Keratinocyte (primary cell): ENCODE results near the gene MRPS7. TPM values are rescaled to one million over a fixed set of nuclear protein-coding genes. Genes with fewer than 3 reads are reported as not detected.

Source experiments
- DNase-seq: peaks from one replicate; pipeline ENCODE4 v3.0.0-alpha.2; 2011; ENCODE audit warnings: low read depth, missing footprints, low spot score
- FAIRE-seq: peaks from 2 replicates; lab custom pipeline; 2011; peaks lifted over from hg19 to GRCh38; lab: Jason Lieb, UNC
- H2AFZ ChIP-seq: 2 replicates; pipeline ENCODE4 v1.6.0; 2012; ENCODE audit warnings: low read length, control low read depth, inconsistent platforms; ENCODE audit not compliant: control insufficient read depth
- H3K27ac ChIP-seq: 2 replicates; pipeline ENCODE4 v1.5.1; 2011; ENCODE audit warnings: low read length; ENCODE audit not compliant: control insufficient read depth, insufficient read depth
- H3K27me3 ChIP-seq: 3 replicates; pipeline ENCODE4 v1.6.0; 2011; ENCODE audit warnings: low read length; ENCODE audit not compliant: control insufficient read depth, insufficient read depth; ENCODE audit errors: extremely low read depth
- H3K36me3 ChIP-seq, 2 experiments: 2 replicates in 1 of 2; 3 replicates in 1 of 2; pipeline ENCODE4 v1.5.1; 2011; ENCODE audit warnings: low read length in 2 of 2, mild to moderate bottlenecking in 1 of 2; ENCODE audit not compliant: control insufficient read depth in 2 of 2, insufficient read depth in 2 of 2; ENCODE audit errors: extremely low read depth in 1 of 2
- H3K4me1 ChIP-seq: 3 replicates; pipeline ENCODE4 v1.5.1; 2011; ENCODE audit warnings: low read length; ENCODE audit not compliant: control insufficient read depth, insufficient read depth; ENCODE audit errors: extremely low read depth
- H3K4me2 ChIP-seq: 3 replicates; pipeline ENCODE4 v1.6.0; 2011; ENCODE audit warnings: low read depth, low read length; ENCODE audit not compliant: control insufficient read depth, insufficient read depth; ENCODE audit errors: extremely low read depth
- H3K4me3 ChIP-seq, 3 experiments: fragments of 200-600 bp in 1 of 3; sonication (generic) in 1 of 3; 2 replicates in 2 of 3; 3 replicates in 1 of 3; pipeline ENCODE4 v1.5.1; 2011 to 2016; ENCODE audit warnings: low read length in 3 of 3, mild to moderate bottlenecking in 3 of 3, control low read depth in 2 of 3, inconsistent platforms in 1 of 3, low read depth in 1 of 3, mixed read lengths in 1 of 3, mixed run types in 1 of 3, moderate library complexity in 1 of 3; ENCODE audit not compliant: control insufficient read depth in 2 of 3, insufficient read depth in 2 of 3; ENCODE audit errors: extremely low read depth in 1 of 3
- H3K79me2 ChIP-seq: 2 replicates; pipeline ENCODE4 v1.6.0; 2012; ENCODE audit warnings: low read length; ENCODE audit not compliant: control insufficient read depth, insufficient read depth
- H3K9ac ChIP-seq: 3 replicates; pipeline ENCODE4 v1.6.0; 2011; ENCODE audit warnings: low read length; ENCODE audit not compliant: control insufficient read depth, insufficient read depth; ENCODE audit errors: extremely low read depth
- H3K9me1 ChIP-seq: 3 replicates; pipeline ENCODE4 v1.6.0; 2011; ENCODE audit warnings: low read length; ENCODE audit not compliant: control insufficient read depth, insufficient read depth; ENCODE audit errors: extremely low read depth
- H3K9me3 ChIP-seq: 2 replicates; pipeline ENCODE4 v1.5.1; 2012; ENCODE audit warnings: low read depth, low read length; ENCODE audit not compliant: control insufficient read depth
- H4K20me1 ChIP-seq: 3 replicates; pipeline ENCODE4 v1.6.0; 2011; ENCODE audit warnings: low read length; ENCODE audit not compliant: control insufficient read depth, insufficient read depth; ENCODE audit errors: extremely low read depth
- CTCF ChIP-seq, 3 experiments: IDR thresholded peaks in 1 of 3; conservative IDR thresholded peaks in 1 of 3; optimal IDR thresholded peaks in 1 of 3; 2 replicates in 2 of 3; 3 replicates in 1 of 3; pipeline versions ENCODE3 to v1.5.1; 2011; ENCODE audit warnings: low read length in 3 of 3, mild to moderate bottlenecking in 3 of 3, moderate library complexity in 2 of 3, control low read depth in 1 of 3, inconsistent platforms in 1 of 3; ENCODE audit not compliant: insufficient read depth in 2 of 3; ENCODE audit errors: extremely low read depth in 1 of 3
- EZH2 ChIP-seq: IDR thresholded peaks from one replicate; pipeline ENCODE4 v1.6.1; 2012; ENCODE audit warnings: inconsistent platforms, mild to moderate bottlenecking, low read length, moderate library complexity
- dilution Hi-C: fragments of 300-500 bp; cut with MboI; formaldehyde crosslinking; loops from one replicate; pipeline ENCODE4 v1.7.0; 2020; ENCODE audit warnings: low sequenced_read_pairs; ENCODE audit not compliant: extremely low pct_ligation_motif_present
- polyA plus RNA-seq, 5 experiments: library from polyadenylated mRNA; depleted of rRNA in 3 of 5; stranded (reverse) in 3 of 5; stranded (forward) in 1 of 5; unstranded in 1 of 5; fragments of >200 nt; gene quantifications; 1 replicate in 1 of 5; 2 replicates in 3 of 5; 3 replicates in 1 of 5; pipeline versions ENCODE4 v1.2.1 to v1.2.3, GENCODE V29; 2011 to 2012; ENCODE audit warnings: missing spikeins in 2 of 5, low read depth in 1 of 5, low replicate concordance in 1 of 5

MRPS7 gene
- polyA plus RNA-seq, 1 donor (not counting 4 experiments of a cell fraction or from before 2014, with no cell fraction given), result 79.0 TPM

- Histone ChIP-seq H3K4me2 (no peak overlapping the region), H3K27me3 (no peaks in the 10 kb centered on the region), H2AFZ (no peak overlapping the region), H3K9ac (no peak overlapping the region), H4K20me1 (no peaks in the 10 kb centered on the region), H3K79me2 (no peaks in the 10 kb centered on the region), H3K36me3 (peaks cover 42 to 59% of the 10 kb centered on the region in 2 experiments), H3K27ac (no peak overlapping the region), H3K4me1 (no peaks in the 10 kb centered on the region), H3K9me3 (no peaks in the 10 kb centered on the region), H3K9me1 (no peaks in the 10 kb centered on the region), H3K4me3 (no peak overlapping the region)
- dilution Hi-C loops, result no loop called here
- TF ChIP-seq CTCF (optimal IDR thresholded peaks at IDR 0.05 in 1 of 3, IDR thresholded peaks at IDR 0.05 in 1 of 3, conservative IDR thresholded peaks at IDR 0.05 in 1 of 3; ENCODE audit: extremely low read depth in 1 of 3, insufficient read depth in 2 of 3, low read length in 3 of 3) (no peak), EZH2 (no peak)
- FAIRE-seq, result no peak
- DNase-seq, result no peak
Measured at GRCh38 chr17:75231741-75232464, 29.8 kb upstream of the MRPS7 start.

- Histone ChIP-seq H2AFZ (no peak overlapping the region), H3K27me3 (no peaks in the 10 kb centered on the region), H3K4me3 (no peak overlapping the region), H3K9me3 (no peaks in the 10 kb centered on the region), H3K79me2 (no peaks in the 10 kb centered on the region), H3K4me1 (no peaks in the 10 kb centered on the region), H3K9ac (no peak overlapping the region), H3K36me3 (peaks cover 48 to 64% of the 10 kb centered on the region in 2 experiments), H3K27ac (no peak overlapping the region), H4K20me1 (no peaks in the 10 kb centered on the region), H3K9me1 (no peaks in the 10 kb centered on the region), H3K4me2 (no peak overlapping the region)
- TF ChIP-seq CTCF (optimal IDR thresholded peaks at IDR 0.05 in 1 of 3, IDR thresholded peaks at IDR 0.05 in 1 of 3, conservative IDR thresholded peaks at IDR 0.05 in 1 of 3; ENCODE audit: extremely low read depth in 1 of 3, insufficient read depth in 2 of 3, low read length in 3 of 3), result no peak
- no peak for TF ChIP-seq EZH2
- DNase-seq (no peak), FAIRE-seq (no peak)
- dilution Hi-C loops, result no loop called here
Measured at GRCh38 chr17:75232786-75233185, 28.9 kb upstream of the MRPS7 start.
